Heart left ventricle (tissue), 13 donors: ENCODE results near the gene RNF212.

Experiments used
- CTCF ChIP-seq, 12 donors: fragments of 200-600 bp; sonication (generic) in 4 of 12; IDR thresholded peaks; one replicate each; pipeline versions ENCODE4 v1.5.0 to v1.8.0; 2018 to 2022; ENCODE audit warnings: antibody characterized with exemption in 12 of 12, mild to moderate bottlenecking in 5 of 12
- POLR2A ChIP-seq, 2 donors: fragments of 450-650 bp; IDR thresholded peaks; one replicate each; pipeline ENCODE4 v1.6.1; 2017; ENCODE audit warnings: antibody characterized with exemption in 2 of 2, mild to moderate bottlenecking in 2 of 2, moderate library complexity in 2 of 2
- donor health status: ischemic (EF 13 %, LVEDD 7.1; RV severe dilation, severe dysfunction).
- donor health status: DM: no; HTN: yes; CAD: no.
- donor health status: DM: no; HTN: no; CAD: no.
- donor health status: ischemic (EF 25% LVEDD 6.9; RV normal size, moderate dysfunction).
- donor health status: ischemic (EF 25% LVEDD 5.7; RV mildly dilated, moderate dysfunction).
- donor health status: ischemic (EF 35%, LVEDD 5.7; RV mildly dilated, moderate dysfunction).
- donor health status: nonischemic (EF 11% LVEDD 7.7; RV severe dilation, severe dysfunction).
- donor health status: DM: yes; HTN: yes; CAD: no.
- donor health status: PGD.
- donor health status: ischemic (EF 29% LVEDD 5.4; RV normal size, mild dysfunction).
- donor health status: nonischemic (EF 23%, LVEDD 6.1; RV moderate dilation, normal function).

GRCh38 chr4:1058997-1059665 lies 54.2 kb downstream of the RNF212 start:
- TF ChIP-seq CTCF (IDR thresholded peaks at IDR 0.05), result no peak
- no peak for TF ChIP-seq POLR2A (IDR thresholded peaks at IDR 0.05)
